HepG2 (cell line): ENCODE measurements around the gene CHCHD5.

Experiments used
- ATM ChIP-seq: fragments of 450-650 bp; IDR thresholded peaks from 2 replicates; pipeline ENCODE4 v1.7.1; 2017; ENCODE audit warnings: mild to moderate bottlenecking, borderline replicate concordance
- RXRB ChIP-seq: IDR thresholded peaks from 2 replicates; pipeline ENCODE4 v1.6.1; 2016; ENCODE audit warnings: borderline replicate concordance, missing genetic modification reagents, missing compliant biosample characterization

DNA sequence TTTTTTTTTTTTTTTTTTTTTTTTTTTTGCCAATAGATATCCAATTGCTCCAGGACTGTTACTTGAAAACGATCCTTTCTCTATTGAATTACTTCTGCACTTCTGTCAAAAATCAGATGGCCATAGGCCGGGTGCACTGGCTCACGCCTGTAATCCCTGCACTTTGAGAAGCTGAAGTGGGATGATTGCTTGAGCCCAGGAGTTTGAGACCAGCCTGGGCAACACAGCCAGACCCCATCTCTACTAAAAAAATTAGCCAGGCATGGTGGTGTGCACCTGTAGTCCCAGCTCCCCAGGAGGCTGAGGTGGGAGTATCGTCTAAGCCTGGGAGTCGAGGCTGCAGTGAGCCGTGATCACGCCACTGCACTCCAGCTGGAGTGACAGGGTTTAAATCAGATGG lies 4.3 kb upstream of the CHCHD5 start:
- no peak for TF ChIP-seq ATM
- TF ChIP-seq RXRB (CRISPR knock-in tag): no peak
